CD14-positive monocyte (primary cell): ENCODE results near the gene PLXNA4. TPM values are rescaled to one million over a fixed set of nuclear protein-coding genes. Genes with fewer than 3 reads are reported as not detected.

Experiments
- DNase-seq, 3 donors: peaks; one replicate each; pipeline ENCODE4 v3.0.0-alpha.2; 2011 to 2022
- H2AFZ ChIP-seq: 2 replicates; pipeline ENCODE4 v1.6.0; 2012; ENCODE audit warnings: mild to moderate bottlenecking, low read depth, low read length, inconsistent platforms; ENCODE audit not compliant: insufficient read depth, poor library complexity, severe bottlenecking
- H3K27ac ChIP-seq, 2 donors: 1 replicate in 1 of 2; 2 replicates in 1 of 2; pipeline ENCODE4 v1.5.1; 2012 to 2013; ENCODE audit warnings: low read length in 2 of 2, control low read depth in 1 of 2, inconsistent platforms in 1 of 2, low read depth in 1 of 2, mild to moderate bottlenecking in 1 of 2
- H3K27me3 ChIP-seq, 2 donors: one replicate each; pipeline versions ENCODE4 v1.6.0 to v1.6.1; 2011 to 2013; ENCODE audit warnings: low read length in 2 of 2; ENCODE audit not compliant: control insufficient read depth in 2 of 2, insufficient read depth in 2 of 2
- H3K36me3 ChIP-seq, 2 donors: replicated peaks in 1 of 2; 1 replicate in 1 of 2; 2 replicates in 1 of 2; pipeline versions ENCODE4 v1.5.1 to v1.6.1; 2012 to 2013; ENCODE audit warnings: low read length in 2 of 2, control low read depth in 1 of 2, inconsistent platforms in 1 of 2, mild to moderate bottlenecking in 1 of 2; ENCODE audit not compliant: insufficient read depth in 2 of 2, control insufficient read depth in 1 of 2
- H3K4me1 ChIP-seq, 2 donors: 1 replicate in 1 of 2; 2 replicates in 1 of 2; pipeline versions ENCODE4 v1.5.1 to v1.6.1; 2012 to 2013; ENCODE audit warnings: low read length in 2 of 2, control low read depth in 1 of 2, inconsistent platforms in 1 of 2, mild to moderate bottlenecking in 1 of 2, moderate library complexity in 1 of 2; ENCODE audit not compliant: insufficient read depth in 2 of 2, control insufficient read depth in 1 of 2
- H3K4me2 ChIP-seq: replicated peaks from 2 replicates; pipeline ENCODE3; 2012; ENCODE audit warnings: low read length, moderate library complexity, mild to moderate bottlenecking; ENCODE audit not compliant: poor library complexity, severe bottlenecking; ENCODE audit errors: extremely low read depth
- H3K4me3 ChIP-seq, 3 experiments: fragments of 200-600 bp in 1 of 3; sonication (generic) in 1 of 3; replicated peaks in 1 of 3; 1 replicate in 2 of 3; 2 replicates in 1 of 3; pipeline ENCODE4 v1.5.1; 2011 to 2013; ENCODE audit warnings: low read length in 3 of 3, mild to moderate bottlenecking in 3 of 3, control low read depth in 2 of 3, low read depth in 2 of 3, inconsistent platforms in 1 of 3, moderate library complexity in 1 of 3
- H3K79me2 ChIP-seq: 2 replicates; pipeline ENCODE4 v1.6.0; 2012; ENCODE audit warnings: mild to moderate bottlenecking, control low read depth, inconsistent platforms, low read length, moderate library complexity; ENCODE audit not compliant: insufficient read depth
- H3K9ac ChIP-seq: 2 replicates; pipeline ENCODE4 v1.6.0; 2017; ENCODE audit warnings: low read length, mild to moderate bottlenecking; ENCODE audit not compliant: insufficient read depth, poor library complexity, severe bottlenecking
- H3K9me3 ChIP-seq, 2 donors: replicated peaks in 1 of 2; 1 replicate in 1 of 2; 2 replicates in 1 of 2; pipeline versions ENCODE4 v1.5.1 to v1.6.1; 2012 to 2013; ENCODE audit warnings: low read length in 2 of 2, control low read depth in 1 of 2; ENCODE audit not compliant: control insufficient read depth in 1 of 2, insufficient read depth in 1 of 2
- H4K20me1 ChIP-seq: 2 replicates; pipeline ENCODE4 v1.6.0; 2012; ENCODE audit warnings: mild to moderate bottlenecking, low read length, control low read depth, moderate library complexity; ENCODE audit not compliant: insufficient read depth
- H3K27ac Mint-ChIP-seq, 7 donors: one replicate each; pipeline ENCODE4 v1.8.0; 2020; ENCODE audit warnings: mild to moderate bottlenecking in 7 of 7, mixed read lengths in 7 of 7, moderate library complexity in 6 of 7, inconsistent platforms in 2 of 7
- H3K27me3 Mint-ChIP-seq, 3 donors: one replicate each; pipeline ENCODE4 v1.8.0; 2021 to 2022; ENCODE audit warnings: low read depth in 3 of 3, mild to moderate bottlenecking in 3 of 3, mixed read lengths in 3 of 3, moderate library complexity in 3 of 3, inconsistent platforms in 1 of 3
- H3K36me3 Mint-ChIP-seq, 2 donors: one replicate each; pipeline ENCODE4 v1.8.0; 2020; ENCODE audit warnings: mixed read lengths in 2 of 2, inconsistent platforms in 1 of 2, mild to moderate bottlenecking in 1 of 2
- H3K4me1 Mint-ChIP-seq: one replicate; pipeline ENCODE4 v1.8.0; 2020; ENCODE audit warnings: mild to moderate bottlenecking, mixed read lengths
- H3K4me3 Mint-ChIP-seq, 2 donors: one replicate each; pipeline ENCODE4 v1.8.0; 2020; ENCODE audit warnings: mild to moderate bottlenecking in 2 of 2, mixed read lengths in 2 of 2, moderate library complexity in 1 of 2
- H3K9me3 Mint-ChIP-seq, 7 donors: one replicate each; pipeline ENCODE4 v1.8.0; 2020 to 2022; ENCODE audit warnings: mixed read lengths in 7 of 7, mild to moderate bottlenecking in 6 of 7, moderate library complexity in 6 of 7, inconsistent platforms in 2 of 7
- CTCF ChIP-seq: fragments of 200-600 bp; IDR thresholded peaks from one replicate; pipeline ENCODE4 v1.8.0; 2022; ENCODE audit warnings: antibody characterized with exemption, mild to moderate bottlenecking
- WGBS: methylation state at CpG from one replicate; pipeline ENCODE4 v1.1.5; 2013; ENCODE audit warnings: missing lambda C conversion rate; ENCODE audit not compliant: insufficient coverage; 5-methylcytosine and 5-hydroxymethylcytosine counted together
- intact Hi-C, 2 donors: fragments of 100-400 bp; cut with micrococcal nuclease; formaldehyde crosslinking; loops; one replicate each; pipeline versions ENCODE4 v1.15.0 to v1.15.1; 2023
- polyA plus RNA-seq, 3 donors: library from polyadenylated mRNA; depleted of rRNA in 1 of 3; unstranded in 2 of 3; stranded (reverse) in 1 of 3; fragments of 300-500 nt in 2 of 3; fragments of >200 nt in 1 of 3; fragmentation: Illumina TruSeq in 2 of 3; gene quantifications; 1 replicate in 2 of 3; 2 replicates in 1 of 3; pipeline ENCODE4 v1.2.3, GENCODE V29; 2012 to 2021

PLXNA4 gene
- polyA plus RNA-seq, 3 donors = not detected

- peak overlapping the region in 1 of 2 donors; percentile 81 for H3K4me3 Mint-ChIP-seq
- peaks cover 0 to 41% of the 10 kb centered on the region in 2 donors for H3K9me3 ChIP-seq
- H4K20me1 ChIP-seq = no peaks in the 10 kb centered on the region
- no peak overlapping the region for H3K4me2 ChIP-seq
- intact Hi-C loops = no loop called here
- no peak overlapping the region for H3K9ac ChIP-seq
- H3K4me1 Mint-ChIP-seq = peaks cover 5% of the 10 kb centered on the region
- no peak for TF ChIP-seq CTCF
- WGBS = 56% methylated on average over 3 of the region's 3 CpGs
- no peak for DNase-seq
- H2AFZ ChIP-seq = no peak overlapping the region
- H3K27ac ChIP-seq = no peak overlapping the region
- no peak overlapping the region for H3K27ac Mint-ChIP-seq
- H3K27me3 Mint-ChIP-seq = peaks cover 60 to 68% (median 64%) of the 10 kb centered on the region in 3 donors
- H3K9me3 Mint-ChIP-seq = peaks cover 0 to 10% (median 2%) of the 10 kb centered on the region in 7 donors
- no peaks in the 10 kb centered on the region for H3K79me2 ChIP-seq
- H3K36me3 ChIP-seq = no peaks in the 10 kb centered on the region
- H3K4me3 ChIP-seq = no peak overlapping the region
- peaks cover 0 to 4% of the 10 kb centered on the region in 2 donors for H3K4me1 ChIP-seq
- H3K36me3 Mint-ChIP-seq = peaks cover 0 to under 1% of the 10 kb centered on the region in 2 donors
- peaks cover 62 to 67% of the 10 kb centered on the region in 2 donors for H3K27me3 ChIP-seq
These were observed 1.7 kb upstream of the PLXNA4 start for GRCh38 chr7:132578050-132578370.

- no peaks in the 10 kb centered on the region for H3K79me2 ChIP-seq
- H3K27me3 ChIP-seq = peaks cover 68 to 73% of the 10 kb centered on the region in 2 donors
- no peak overlapping the region for H3K9ac ChIP-seq
- Mint-ChIP-seq H3K36me3 (peaks cover 0 to 3% of the 10 kb centered on the region in 2 donors), H3K9me3 (peaks cover 0 to 10% (median 2%) of the 10 kb centered on the region in 7 donors), H3K27ac (no peak overlapping the region), H3K27me3 (peaks cover 66 to 74% (median 70%) of the 10 kb centered on the region in 3 donors), H3K4me1 (peaks cover 5% of the 10 kb centered on the region), H3K4me3 (peak overlapping the region in 1 of 2 donors; percentile 81)
- H4K20me1 ChIP-seq = no peaks in the 10 kb centered on the region
- H2AFZ ChIP-seq = no peak overlapping the region
- no peaks in the 10 kb centered on the region for H3K36me3 ChIP-seq
- peaks cover 0 to 4% of the 10 kb centered on the region in 2 donors for H3K4me1 ChIP-seq
- no peak overlapping the region for H3K27ac ChIP-seq
- H3K4me3 ChIP-seq = no peak overlapping the region
- H3K4me2 ChIP-seq = no peak overlapping the region
- WGBS = 3% methylated on average over 52 of the region's 65 CpGs
- no peak for DNase-seq
- no peak for TF ChIP-seq CTCF
- H3K9me3 ChIP-seq = peaks cover 0 to 42% of the 10 kb centered on the region in 2 donors
- intact Hi-C loops = no loop called here
These were observed 1.2 kb upstream of the PLXNA4 start for GRCh38 chr7:132577206-132578049.
